ENCODE measurements around the gene RGMB. TPM values are rescaled to one million over a fixed set of nuclear protein-coding genes. Genes with fewer than 3 reads are reported as not detected.
A peak's percentile ranks its signal among the peaks of the same experiment; 100 is the strongest.

The RGMB gene
- total and polyA plus RNA-seq, 2 of the 13 experiments (the other 11 are each of a cell fraction or from before 2014, with no cell fraction given), result 3.0 to 3.8 TPM

DNA sequence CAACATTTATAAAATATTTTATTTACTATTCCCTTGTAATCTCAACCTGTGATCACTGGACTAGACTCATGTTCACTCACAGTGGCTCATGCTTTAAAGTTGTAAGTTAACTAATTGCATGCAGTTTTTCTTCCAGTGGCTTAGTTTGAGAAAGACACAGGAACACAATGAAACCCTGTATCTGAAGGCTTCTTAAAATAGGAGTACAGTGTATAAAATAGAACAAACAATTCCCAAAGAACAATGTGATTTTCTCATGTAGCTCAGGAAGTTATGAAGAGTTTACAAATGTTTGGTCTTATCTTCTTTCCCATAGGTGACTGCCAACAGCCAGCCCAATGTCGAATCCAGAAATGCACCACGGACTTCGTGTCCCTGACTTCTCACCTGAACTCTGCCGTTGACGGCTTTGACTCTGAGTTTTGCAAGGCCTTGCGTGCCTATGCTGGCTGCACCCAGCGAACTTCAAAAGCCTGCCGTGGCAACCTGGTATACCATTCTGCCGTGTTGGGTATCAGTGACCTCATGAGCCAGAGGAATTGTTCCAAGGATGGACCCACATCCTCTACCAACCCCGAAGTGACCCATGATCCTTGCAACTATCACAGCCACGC lies 5.9 kb downstream of the RGMB start (continued):
- TF ChIP-seq, protein P1, sequence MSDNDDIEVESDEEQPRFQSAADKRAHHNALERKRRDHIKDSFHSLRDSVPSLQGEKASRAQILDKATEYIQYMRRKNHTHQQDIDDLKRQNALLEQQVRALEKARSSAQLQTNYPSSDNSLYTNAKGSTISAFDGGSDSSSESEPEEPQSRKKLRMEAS (IDR thresholded peaks at IDR 0.05), result peak; percentile 81
- TF ChIP-seq SRSF9 (IDR thresholded peaks at IDR 0.05; ENCODE audit: borderline replicate concordance, insufficient read depth, low read depth, low read length, poor library complexity, severe bottlenecking), result no peak
- TF ChIP-seq MAFG (CRISPR knock-in tag; IDR thresholded peaks at IDR 0.05), result no peak
- peak; percentile 60; the same call in 1 of the 2 replicates for TF ChIP-seq MTA1 (CRISPR knock-in tag; IDR thresholded peaks at IDR 0.05; ENCODE audit: borderline replicate concordance)
- TF ChIP-seq ZNF331 (CRISPR knock-in tag; IDR thresholded peaks at IDR 0.05), result 0 out of 2 replicates have a peak, but pooled peaks have one; percentile 17
- TF ChIP-seq, protein P2, sequence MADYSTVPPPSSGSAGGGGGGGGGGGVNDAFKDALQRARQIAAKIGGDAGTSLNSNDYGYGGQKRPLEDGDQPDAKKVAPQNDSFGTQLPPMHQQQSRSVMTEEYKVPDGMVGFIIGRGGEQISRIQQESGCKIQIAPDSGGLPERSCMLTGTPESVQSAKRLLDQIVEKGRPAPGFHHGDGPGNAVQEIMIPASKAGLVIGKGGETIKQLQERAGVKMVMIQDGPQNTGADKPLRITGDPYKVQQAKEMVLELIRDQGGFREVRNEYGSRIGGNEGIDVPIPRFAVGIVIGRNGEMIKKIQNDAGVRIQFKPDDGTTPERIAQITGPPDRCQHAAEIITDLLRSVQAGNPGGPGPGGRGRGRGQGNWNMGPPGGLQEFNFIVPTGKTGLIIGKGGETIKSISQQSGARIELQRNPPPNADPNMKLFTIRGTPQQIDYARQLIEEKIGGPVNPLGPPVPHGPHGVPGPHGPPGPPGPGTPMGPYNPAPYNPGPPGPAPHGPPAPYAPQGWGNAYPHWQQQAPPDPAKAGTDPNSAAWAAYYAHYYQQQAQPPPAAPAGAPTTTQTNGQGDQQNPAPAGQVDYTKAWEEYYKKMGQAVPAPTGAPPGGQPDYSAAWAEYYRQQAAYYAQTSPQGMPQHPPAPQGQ (CRISPR knock-in tag; IDR thresholded peaks at IDR 0.05; ENCODE audit: borderline replicate concordance), result no peak
- TF ChIP-seq, protein P3, sequence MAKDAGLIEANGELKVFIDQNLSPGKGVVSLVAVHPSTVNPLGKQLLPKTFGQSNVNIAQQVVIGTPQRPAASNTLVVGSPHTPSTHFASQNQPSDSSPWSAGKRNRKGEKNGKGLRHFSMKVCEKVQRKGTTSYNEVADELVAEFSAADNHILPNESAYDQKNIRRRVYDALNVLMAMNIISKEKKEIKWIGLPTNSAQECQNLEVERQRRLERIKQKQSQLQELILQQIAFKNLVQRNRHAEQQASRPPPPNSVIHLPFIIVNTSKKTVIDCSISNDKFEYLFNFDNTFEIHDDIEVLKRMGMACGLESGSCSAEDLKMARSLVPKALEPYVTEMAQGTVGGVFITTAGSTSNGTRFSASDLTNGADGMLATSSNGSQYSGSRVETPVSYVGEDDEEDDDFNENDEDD (CRISPR knock-in tag; IDR thresholded peaks at IDR 0.05; ENCODE audit: borderline replicate concordance), result peak; percentile 70; the same call in 1 of the 2 replicates
- peak; percentile 52 for TF ChIP-seq ZEB1 (IDR thresholded peaks at IDR 0.05; ENCODE audit: insufficient replicate concordance, low read depth)
- TF ChIP-seq, protein P4, sequence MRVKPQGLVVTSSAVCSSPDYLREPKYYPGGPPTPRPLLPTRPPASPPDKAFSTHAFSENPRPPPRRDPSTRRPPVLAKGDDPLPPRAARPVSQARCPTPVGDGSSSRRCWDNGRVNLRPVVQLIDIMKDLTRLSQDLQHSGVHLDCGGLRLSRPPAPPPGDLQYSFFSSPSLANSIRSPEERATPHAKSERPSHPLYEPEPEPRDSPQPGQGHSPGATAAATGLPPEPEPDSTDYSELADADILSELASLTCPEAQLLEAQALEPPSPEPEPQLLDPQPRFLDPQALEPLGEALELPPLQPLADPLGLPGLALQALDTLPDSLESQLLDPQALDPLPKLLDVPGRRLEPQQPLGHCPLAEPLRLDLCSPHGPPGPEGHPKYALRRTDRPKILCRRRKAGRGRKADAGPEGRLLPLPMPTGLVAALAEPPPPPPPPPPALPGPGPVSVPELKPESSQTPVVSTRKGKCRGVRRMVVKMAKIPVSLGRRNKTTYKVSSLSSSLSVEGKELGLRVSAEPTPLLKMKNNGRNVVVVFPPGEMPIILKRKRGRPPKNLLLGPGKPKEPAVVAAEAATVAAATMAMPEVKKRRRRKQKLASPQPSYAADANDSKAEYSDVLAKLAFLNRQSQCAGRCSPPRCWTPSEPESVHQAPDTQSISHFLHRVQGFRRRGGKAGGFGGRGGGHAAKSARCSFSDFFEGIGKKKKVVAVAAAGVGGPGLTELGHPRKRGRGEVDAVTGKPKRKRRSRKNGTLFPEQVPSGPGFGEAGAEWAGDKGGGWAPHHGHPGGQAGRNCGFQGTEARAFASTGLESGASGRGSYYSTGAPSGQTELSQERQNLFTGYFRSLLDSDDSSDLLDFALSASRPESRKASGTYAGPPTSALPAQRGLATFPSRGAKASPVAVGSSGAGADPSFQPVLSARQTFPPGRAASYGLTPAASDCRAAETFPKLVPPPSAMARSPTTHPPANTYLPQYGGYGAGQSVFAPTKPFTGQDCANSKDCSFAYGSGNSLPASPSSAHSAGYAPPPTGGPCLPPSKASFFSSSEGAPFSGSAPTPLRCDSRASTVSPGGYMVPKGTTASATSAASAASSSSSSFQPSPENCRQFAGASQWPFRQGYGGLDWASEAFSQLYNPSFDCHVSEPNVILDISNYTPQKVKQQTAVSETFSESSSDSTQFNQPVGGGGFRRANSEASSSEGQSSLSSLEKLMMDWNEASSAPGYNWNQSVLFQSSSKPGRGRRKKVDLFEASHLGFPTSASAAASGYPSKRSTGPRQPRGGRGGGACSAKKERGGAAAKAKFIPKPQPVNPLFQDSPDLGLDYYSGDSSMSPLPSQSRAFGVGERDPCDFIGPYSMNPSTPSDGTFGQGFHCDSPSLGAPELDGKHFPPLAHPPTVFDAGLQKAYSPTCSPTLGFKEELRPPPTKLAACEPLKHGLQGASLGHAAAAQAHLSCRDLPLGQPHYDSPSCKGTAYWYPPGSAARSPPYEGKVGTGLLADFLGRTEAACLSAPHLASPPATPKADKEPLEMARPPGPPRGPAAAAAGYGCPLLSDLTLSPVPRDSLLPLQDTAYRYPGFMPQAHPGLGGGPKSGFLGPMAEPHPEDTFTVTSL (CRISPR knock-in tag; IDR thresholded peaks at IDR 0.05; ENCODE audit: borderline replicate concordance), result 0 out of 2 replicates have a peak, but pooled peaks have one; percentile 36
- no peak for TF ChIP-seq ZBTB7B (CRISPR knock-in tag; IDR thresholded peaks at IDR 0.05)
- peak; percentile 66; the same call in 1 of the 2 replicates for TF ChIP-seq AHR (CRISPR knock-in tag; IDR thresholded peaks at IDR 0.05)
- TF ChIP-seq, protein P5, sequence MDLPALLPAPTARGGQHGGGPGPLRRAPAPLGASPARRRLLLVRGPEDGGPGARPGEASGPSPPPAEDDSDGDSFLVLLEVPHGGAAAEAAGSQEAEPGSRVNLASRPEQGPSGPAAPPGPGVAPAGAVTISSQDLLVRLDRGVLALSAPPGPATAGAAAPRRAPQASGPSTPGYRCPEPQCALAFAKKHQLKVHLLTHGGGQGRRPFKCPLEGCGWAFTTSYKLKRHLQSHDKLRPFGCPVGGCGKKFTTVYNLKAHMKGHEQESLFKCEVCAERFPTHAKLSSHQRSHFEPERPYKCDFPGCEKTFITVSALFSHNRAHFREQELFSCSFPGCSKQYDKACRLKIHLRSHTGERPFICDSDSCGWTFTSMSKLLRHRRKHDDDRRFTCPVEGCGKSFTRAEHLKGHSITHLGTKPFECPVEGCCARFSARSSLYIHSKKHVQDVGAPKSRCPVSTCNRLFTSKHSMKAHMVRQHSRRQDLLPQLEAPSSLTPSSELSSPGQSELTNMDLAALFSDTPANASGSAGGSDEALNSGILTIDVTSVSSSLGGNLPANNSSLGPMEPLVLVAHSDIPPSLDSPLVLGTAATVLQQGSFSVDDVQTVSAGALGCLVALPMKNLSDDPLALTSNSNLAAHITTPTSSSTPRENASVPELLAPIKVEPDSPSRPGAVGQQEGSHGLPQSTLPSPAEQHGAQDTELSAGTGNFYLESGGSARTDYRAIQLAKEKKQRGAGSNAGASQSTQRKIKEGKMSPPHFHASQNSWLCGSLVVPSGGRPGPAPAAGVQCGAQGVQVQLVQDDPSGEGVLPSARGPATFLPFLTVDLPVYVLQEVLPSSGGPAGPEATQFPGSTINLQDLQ (CRISPR knock-in tag; IDR thresholded peaks at IDR 0.05), result peak; percentile 38; the same call in 1 of the 2 replicates
- no peak for TF ChIP-seq ATAD3A (CRISPR knock-in tag; IDR thresholded peaks at IDR 0.05)
- TF ChIP-seq, protein P6, sequence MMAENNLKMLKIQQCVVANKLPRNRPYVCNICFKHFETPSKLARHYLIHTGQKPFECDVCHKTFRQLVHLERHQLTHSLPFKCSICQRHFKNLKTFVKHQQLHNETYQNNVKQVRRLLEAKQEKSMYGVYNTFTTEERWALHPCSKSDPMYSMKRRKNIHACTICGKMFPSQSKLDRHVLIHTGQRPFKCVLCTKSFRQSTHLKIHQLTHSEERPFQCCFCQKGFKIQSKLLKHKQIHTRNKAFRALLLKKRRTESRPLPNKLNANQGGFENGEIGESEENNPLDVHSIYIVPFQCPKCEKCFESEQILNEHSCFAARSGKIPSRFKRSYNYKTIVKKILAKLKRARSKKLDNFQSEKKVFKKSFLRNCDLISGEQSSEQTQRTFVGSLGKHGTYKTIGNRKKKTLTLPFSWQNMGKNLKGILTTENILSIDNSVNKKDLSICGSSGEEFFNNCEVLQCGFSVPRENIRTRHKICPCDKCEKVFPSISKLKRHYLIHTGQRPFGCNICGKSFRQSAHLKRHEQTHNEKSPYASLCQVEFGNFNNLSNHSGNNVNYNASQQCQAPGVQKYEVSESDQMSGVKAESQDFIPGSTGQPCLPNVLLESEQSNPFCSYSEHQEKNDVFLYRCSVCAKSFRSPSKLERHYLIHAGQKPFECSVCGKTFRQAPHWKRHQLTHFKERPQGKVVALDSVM (CRISPR knock-in tag; IDR thresholded peaks at IDR 0.05), result no peak

Measured in HepG2 (cell line).